SK-N-SH treated with all-trans-retinoic acid at 6 μM for 48 hours (cell line): ENCODE results near the gene RBAK.

Source experiments
- ARNTL ChIP-seq: fragments of 450-650 bp; formaldehyde crosslinking; IDR thresholded peaks from 2 replicates; pipeline ENCODE4 v1.5.0; 2020; ENCODE audit warnings: low read depth, mild to moderate bottlenecking, moderate library complexity, borderline replicate concordance
- CREB5 ChIP-seq: fragments of 250-450 bp; sonication (Bioruptor Pico); IDR thresholded peaks from 2 replicates; pipeline ENCODE4 v1.5.1; 2020; ENCODE audit warnings: low read depth, mild to moderate bottlenecking, moderate library complexity
- PATZ1 ChIP-seq: fragments of 250-450 bp; sonication (Bioruptor Pico); IDR thresholded peaks from 2 replicates; pipeline ENCODE4 v1.8.0; 2020; ENCODE audit warnings: mild to moderate bottlenecking, moderate library complexity, borderline replicate concordance
- SNAI2 ChIP-seq: fragments of 250-450 bp; sonication (Bioruptor Pico); IDR thresholded peaks from 2 replicates; pipeline ENCODE4 v1.5.0; 2020; ENCODE audit warnings: mild to moderate bottlenecking, moderate library complexity
- ZFP3 ChIP-seq: fragments of 250-450 bp; sonication (Bioruptor Pico); IDR thresholded peaks from 2 replicates; pipeline ENCODE4 v1.5.0; 2020; ENCODE audit warnings: mild to moderate bottlenecking, moderate library complexity
- ZFP30 ChIP-seq: fragments of 450-650 bp; formaldehyde crosslinking; IDR thresholded peaks from 2 replicates; pipeline ENCODE4 v1.5.0; 2022; ENCODE audit warnings: mild to moderate bottlenecking, moderate library complexity
- ZNF565 ChIP-seq: fragments of 450-650 bp; formaldehyde crosslinking; conservative IDR thresholded peaks from 2 replicates; pipeline ENCODE4 v1.5.0; 2020; ENCODE audit warnings: low read depth, mild to moderate bottlenecking, moderate library complexity
- ZNF70 ChIP-seq: fragments of 450-650 bp; formaldehyde crosslinking; IDR thresholded peaks from 2 replicates; pipeline ENCODE4 v1.5.0; 2020; ENCODE audit warnings: mild to moderate bottlenecking, moderate library complexity

- TF ChIP-seq PATZ1 = no peak
- TF ChIP-seq ZNF70 (CRISPR knock-in tag) = no peak
- TF ChIP-seq ZFP3 (CRISPR knock-in tag) = no peak
- TF ChIP-seq ARNTL (CRISPR knock-in tag) = no peak
- no peak for TF ChIP-seq ZFP30 (CRISPR knock-in tag)
- TF ChIP-seq CREB5 (CRISPR knock-in tag) = no peak
- no peak for TF ChIP-seq ZNF565 (CRISPR knock-in tag)
- TF ChIP-seq SNAI2 (CRISPR knock-in tag) = no peak
These were observed 9.2 kb upstream of the RBAK start for GRCh38 chr7:5036446-5036845.
